Neural progenitor cell (in vitro differentiated cells): ENCODE measurements around the gene MATN1. TPM values are rescaled to one million over a fixed set of nuclear protein-coding genes. Genes with fewer than 3 reads are reported as not detected.

Source experiments
- DNase-seq: peaks from one replicate; pipeline ENCODE4 v3.0.0-alpha.2; 2016; ENCODE audit warnings: low spot score
- H2AFZ ChIP-seq: fragments of 200-600 bp; sonication (generic); replicated peaks from 2 replicates; pipeline ENCODE4 v1.6.1; 2016; ENCODE audit warnings: antibody characterized with exemption
- H3F3A ChIP-seq: fragments of 200-600 bp; sonication (generic); 2 replicates; pipeline ENCODE4 v1.6.1; 2016; ENCODE audit warnings: antibody characterized with exemption, low read depth
- H3K27ac ChIP-seq: fragments of 200-600 bp; sonication (generic); 2 replicates; pipeline ENCODE4 v1.5.1; 2016; ENCODE audit warnings: mild to moderate bottlenecking
- H3K27me3 ChIP-seq: fragments of 200-600 bp; sonication (generic); 2 replicates; pipeline ENCODE4 v1.6.1; 2016; ENCODE audit warnings: mild to moderate bottlenecking, moderate library complexity
- H3K36me3 ChIP-seq: fragments of 200-600 bp; sonication (generic); 2 replicates; pipeline ENCODE4 v1.5.1; 2016
- H3K4me1 ChIP-seq: fragments of 200-600 bp; sonication (generic); 2 replicates; pipeline ENCODE4 v1.6.1; 2016; ENCODE audit warnings: mixed run types
- H3K4me2 ChIP-seq: fragments of 200-600 bp; sonication (generic); 2 replicates; pipeline ENCODE4 v1.6.1; 2016
- H3K4me3 ChIP-seq: fragments of 200-600 bp; sonication (generic); 2 replicates; pipeline ENCODE4 v1.5.1; 2016
- H3K79me2 ChIP-seq: fragments of 200-600 bp; sonication (generic); 2 replicates; pipeline ENCODE4 v1.6.1; 2016; ENCODE audit warnings: low read depth
- H3K9ac ChIP-seq: fragments of 200-600 bp; sonication (generic); 2 replicates; pipeline ENCODE4 v1.6.1; 2016
- H3K9me3 ChIP-seq: fragments of 200-600 bp; sonication (generic); 2 replicates; pipeline ENCODE4 v1.5.1; 2016; ENCODE audit warnings: low read depth
- H4K20me1 ChIP-seq: fragments of 200-600 bp; sonication (generic); 2 replicates; pipeline ENCODE4 v1.6.1; 2016; ENCODE audit warnings: low read depth
- H3K27ac Mint-ChIP-seq: 3 replicates; pipeline ENCODE4 v1.8.0; 2021; ENCODE audit warnings: mixed read lengths
- H3K27me3 Mint-ChIP-seq: 2 replicates; pipeline ENCODE4 v1.8.0; 2022; ENCODE audit warnings: low read depth, mild to moderate bottlenecking, inconsistent platforms, moderate library complexity, mixed read lengths; ENCODE audit not compliant: insufficient read depth
- H3K36me3 Mint-ChIP-seq: 3 replicates; pipeline ENCODE4 v1.8.0; 2021; ENCODE audit warnings: mixed read lengths
- H3K4me1 Mint-ChIP-seq: 3 replicates; pipeline ENCODE4 v1.8.0; 2021; ENCODE audit warnings: mixed read lengths
- H3K4me3 Mint-ChIP-seq: 3 replicates; pipeline ENCODE4 v1.8.0; 2021; ENCODE audit warnings: mild to moderate bottlenecking, moderate library complexity, mixed read lengths
- H3K9me3 Mint-ChIP-seq: 3 replicates; pipeline ENCODE4 v1.8.0; 2020; ENCODE audit warnings: mixed read lengths
- EZH2 ChIP-seq: fragments of 200-600 bp; sonication (generic); IDR thresholded peaks from 2 replicates; pipeline ENCODE4 v1.6.1; 2017; ENCODE audit warnings: antibody characterized with exemption, mild to moderate bottlenecking, moderate library complexity
- EZH2phosphoT487 ChIP-seq: fragments of 200-600 bp; sonication (generic); IDR thresholded peaks from 2 replicates; pipeline ENCODE4 v1.6.1; 2017; ENCODE audit warnings: antibody characterized with exemption
- total RNA-seq: library from RNA; depleted of rRNA; stranded (reverse); fragments of >200 nt; gene quantifications from 2 replicates; pipeline ENCODE4 v1.2.3, GENCODE V29; 2015; ENCODE audit warnings: low replicate concordance
- TF ChIP-seq, protein P1 (sequence below): fragments of 200-600 bp; sonication (generic); IDR thresholded peaks from 2 replicates; pipeline ENCODE4 v1.5.1; 2017; ENCODE audit warnings: antibody characterized with exemption, mild to moderate bottlenecking

Gene MATN1
- total RNA-seq, 1 donor from 2014 or later = not detected

DNA sequence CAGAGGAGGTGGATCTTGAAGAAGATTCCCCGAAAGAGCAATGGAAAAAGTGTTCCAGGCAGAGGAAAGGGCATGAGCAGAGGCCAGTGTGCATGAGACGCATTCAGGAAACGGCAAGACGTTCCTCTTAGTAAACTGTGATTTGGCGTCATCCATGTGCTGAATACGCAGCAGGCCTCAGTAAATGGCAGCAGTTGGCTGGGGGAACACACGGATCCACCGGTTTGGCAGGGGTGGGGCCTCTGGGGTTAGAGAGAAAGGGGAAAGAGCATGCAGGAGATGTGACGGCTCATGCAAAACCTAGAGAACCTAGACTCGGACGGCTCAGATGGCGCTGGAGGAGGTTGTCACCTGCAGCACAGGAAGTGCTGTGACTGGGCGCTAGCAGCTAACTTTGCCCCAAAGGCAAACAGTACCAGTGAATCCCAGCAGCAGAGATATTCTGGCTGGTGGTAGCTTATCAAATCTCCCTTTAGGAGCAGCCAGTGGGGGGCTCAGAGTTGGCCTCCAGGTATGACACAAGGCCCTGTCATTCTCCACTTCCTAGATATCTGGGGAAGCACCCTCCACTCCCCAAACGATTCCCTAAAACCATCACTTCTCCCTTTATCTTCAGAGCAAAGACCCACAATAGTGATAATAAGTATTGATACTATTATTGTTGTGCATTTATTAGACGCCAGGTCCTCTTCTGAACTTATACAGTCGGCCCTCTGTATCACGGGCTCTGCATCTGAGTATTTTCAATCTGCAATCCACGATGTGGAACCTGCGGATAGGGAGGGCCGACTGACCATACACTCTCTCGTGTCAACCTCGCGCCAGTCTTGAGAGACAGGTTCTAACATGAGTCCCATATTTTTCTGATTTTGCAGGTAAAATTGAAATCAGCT, 26.6 kb upstream of the MATN1 start:
- Histone ChIP-seq H3K4me3 (no peak overlapping the region), H2AFZ (no peak overlapping the region), H3K4me2 (no peak overlapping the region), H3K27me3 (no peaks in the 10 kb centered on the region), H4K20me1 (no peaks in the 10 kb centered on the region), H3K9ac (no peak overlapping the region), H3K4me1 (peaks cover 4% of the 10 kb centered on the region), H3F3A (no peaks in the 10 kb centered on the region), H3K27ac (no peak overlapping the region), H3K9me3 (no peaks in the 10 kb centered on the region), H3K36me3 (no peaks in the 10 kb centered on the region), H3K79me2 (no peaks in the 10 kb centered on the region)
- Mint-ChIP-seq H3K36me3 (no peaks in the 10 kb centered on the region), H3K27me3 (peaks cover 9% of the 10 kb centered on the region), H3K4me3 (no peak overlapping the region), H3K4me1 (peaks cover 12% of the 10 kb centered on the region), H3K9me3 (no peaks in the 10 kb centered on the region), H3K27ac (no peak overlapping the region)
- TF ChIP-seq EZH2phosphoT487 (no peak), EZH2 (no peak)
- TF ChIP-seq, protein P1, sequence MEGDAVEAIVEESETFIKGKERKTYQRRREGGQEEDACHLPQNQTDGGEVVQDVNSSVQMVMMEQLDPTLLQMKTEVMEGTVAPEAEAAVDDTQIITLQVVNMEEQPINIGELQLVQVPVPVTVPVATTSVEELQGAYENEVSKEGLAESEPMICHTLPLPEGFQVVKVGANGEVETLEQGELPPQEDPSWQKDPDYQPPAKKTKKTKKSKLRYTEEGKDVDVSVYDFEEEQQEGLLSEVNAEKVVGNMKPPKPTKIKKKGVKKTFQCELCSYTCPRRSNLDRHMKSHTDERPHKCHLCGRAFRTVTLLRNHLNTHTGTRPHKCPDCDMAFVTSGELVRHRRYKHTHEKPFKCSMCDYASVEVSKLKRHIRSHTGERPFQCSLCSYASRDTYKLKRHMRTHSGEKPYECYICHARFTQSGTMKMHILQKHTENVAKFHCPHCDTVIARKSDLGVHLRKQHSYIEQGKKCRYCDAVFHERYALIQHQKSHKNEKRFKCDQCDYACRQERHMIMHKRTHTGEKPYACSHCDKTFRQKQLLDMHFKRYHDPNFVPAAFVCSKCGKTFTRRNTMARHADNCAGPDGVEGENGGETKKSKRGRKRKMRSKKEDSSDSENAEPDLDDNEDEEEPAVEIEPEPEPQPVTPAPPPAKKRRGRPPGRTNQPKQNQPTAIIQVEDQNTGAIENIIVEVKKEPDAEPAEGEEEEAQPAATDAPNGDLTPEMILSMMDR = no peak
- DNase-seq = no peak

- no peaks in the 10 kb centered on the region for H3K36me3 Mint-ChIP-seq
- no peak overlapping the region for H3K9ac ChIP-seq
- no peak for DNase-seq
- no peaks in the 10 kb centered on the region for H3K9me3 Mint-ChIP-seq
- peak overlapping the region; percentile 81 for H2AFZ ChIP-seq
- H3K4me2 ChIP-seq = no peak overlapping the region
- TF ChIP-seq EZH2 = no peak
- H3K36me3 ChIP-seq = no peaks in the 10 kb centered on the region
- peaks cover 12% of the 10 kb centered on the region for H3K4me1 Mint-ChIP-seq
- no peaks in the 10 kb centered on the region for H4K20me1 ChIP-seq
- peaks cover 10% of the 10 kb centered on the region for H3K27me3 Mint-ChIP-seq
- no peaks in the 10 kb centered on the region for H3K27me3 ChIP-seq
- peak overlapping the region; percentile 70 for H3K27ac Mint-ChIP-seq
- H3K79me2 ChIP-seq = no peaks in the 10 kb centered on the region
- no peaks in the 10 kb centered on the region for H3K9me3 ChIP-seq
- no peak overlapping the region for H3K27ac ChIP-seq
- peaks cover 4% of the 10 kb centered on the region for H3K4me1 ChIP-seq
- H3F3A ChIP-seq = no peaks in the 10 kb centered on the region
- H3K4me3 ChIP-seq = no peak overlapping the region
- H3K4me3 Mint-ChIP-seq = no peak overlapping the region
Measured at GRCh38 chr1:30748699-30749401, 25.5 kb upstream of the MATN1 start.

- Histone ChIP-seq H3F3A (no peaks in the 10 kb centered on the region), H4K20me1 (no peaks in the 10 kb centered on the region), H3K27me3 (no peaks in the 10 kb centered on the region), H3K36me3 (no peaks in the 10 kb centered on the region), H3K27ac (no peak overlapping the region), H3K9ac (no peak overlapping the region), H3K9me3 (no peaks in the 10 kb centered on the region), H2AFZ (peak overlapping the region; percentile 81), H3K4me3 (no peak overlapping the region), H3K4me2 (no peak overlapping the region), H3K4me1 (peaks cover 4% of the 10 kb centered on the region), H3K79me2 (no peaks in the 10 kb centered on the region)
- no peaks in the 10 kb centered on the region for H3K36me3 Mint-ChIP-seq
- no peak overlapping the region for H3K27ac Mint-ChIP-seq
- DNase-seq = no peak
- H3K27me3 Mint-ChIP-seq = peaks cover 11% of the 10 kb centered on the region
- H3K4me3 Mint-ChIP-seq = no peak overlapping the region
- peaks cover 12% of the 10 kb centered on the region for H3K4me1 Mint-ChIP-seq
- TF ChIP-seq, protein P1 = no peak
- TF ChIP-seq EZH2phosphoT487 = no peak
- TF ChIP-seq EZH2 = no peak
- no peaks in the 10 kb centered on the region for H3K9me3 Mint-ChIP-seq
Measured at GRCh38 chr1:30748098-30748698, 24.8 kb upstream of the MATN1 start.
